HCEC 1CT (cell line): ENCODE measurements around the gene ASB4.
"Not testable (repeated sequence)": the region's sequence is repeated elsewhere in the genome, so short reads cannot be mapped to it uniquely, and the experiment has no call there.

Source experiments
- DNase-seq: peaks from one replicate; pipeline ENCODE4 v3.0.0-alpha.2; 2017

ASB4 gene

DNA sequence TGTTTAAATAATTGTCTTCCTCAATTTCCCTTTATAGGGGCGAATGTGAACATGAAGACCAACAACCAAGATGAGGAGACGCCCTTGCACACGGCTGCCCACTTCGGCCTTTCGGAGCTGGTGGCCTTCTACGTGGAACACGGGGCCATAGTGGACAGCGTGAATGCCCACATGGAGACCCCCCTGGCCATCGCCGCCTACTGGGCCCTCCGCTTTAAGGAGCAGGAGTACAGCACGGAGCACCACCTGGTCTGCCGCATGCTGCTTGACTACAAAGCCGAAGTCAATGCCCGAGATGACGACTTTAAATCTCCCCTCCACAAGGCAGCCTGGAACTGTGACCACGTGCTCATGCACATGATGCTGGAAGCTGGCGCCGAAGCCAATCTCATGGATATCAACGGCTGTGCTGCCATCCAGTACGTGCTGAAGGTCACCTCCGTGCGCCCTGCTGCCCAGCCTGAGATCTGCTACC, 42.1 kb downstream of the ASB4 start:
- no peak for DNase-seq

DNA sequence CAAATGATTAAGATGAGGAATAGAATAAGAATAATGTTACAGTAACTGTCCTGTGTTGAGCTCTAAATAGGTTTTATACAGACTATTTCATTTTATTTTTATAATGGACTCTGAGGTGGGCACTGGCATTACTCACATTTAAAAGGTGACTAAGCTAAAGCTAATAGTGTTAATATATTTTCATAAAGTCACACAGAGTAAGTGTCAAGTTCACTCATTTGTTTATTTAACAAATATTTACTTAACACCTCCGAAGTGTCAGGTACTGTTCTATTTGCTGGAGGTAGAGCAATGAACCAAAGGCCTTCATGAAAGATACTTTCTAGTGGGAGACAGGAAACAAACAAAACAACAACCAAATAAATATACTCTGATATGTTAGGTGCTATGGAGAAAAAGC, 44.0 kb downstream of the ASB4 start:
- DNase-seq, result no peak

DNA sequence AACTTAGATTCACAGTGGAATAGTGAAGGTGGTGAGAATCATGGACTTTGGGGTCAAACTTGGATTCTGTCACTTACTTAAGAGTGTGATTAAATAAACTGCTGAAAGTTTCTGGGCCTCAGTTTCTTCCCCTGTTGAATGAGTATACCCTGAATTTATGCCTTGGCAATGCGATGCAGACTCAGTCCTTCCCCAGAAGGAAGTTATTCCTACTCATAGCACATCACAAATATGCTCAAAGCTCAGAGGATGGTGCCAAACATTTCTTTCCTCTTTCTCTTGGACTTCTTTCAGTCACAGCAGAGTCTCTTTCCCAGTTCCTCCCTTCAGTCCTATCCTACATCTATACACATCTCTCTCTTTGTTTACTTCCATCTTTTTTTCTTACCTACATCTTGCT, 45.1 kb downstream of the ASB4 start:
- DNase-seq, result no peak

DNA sequence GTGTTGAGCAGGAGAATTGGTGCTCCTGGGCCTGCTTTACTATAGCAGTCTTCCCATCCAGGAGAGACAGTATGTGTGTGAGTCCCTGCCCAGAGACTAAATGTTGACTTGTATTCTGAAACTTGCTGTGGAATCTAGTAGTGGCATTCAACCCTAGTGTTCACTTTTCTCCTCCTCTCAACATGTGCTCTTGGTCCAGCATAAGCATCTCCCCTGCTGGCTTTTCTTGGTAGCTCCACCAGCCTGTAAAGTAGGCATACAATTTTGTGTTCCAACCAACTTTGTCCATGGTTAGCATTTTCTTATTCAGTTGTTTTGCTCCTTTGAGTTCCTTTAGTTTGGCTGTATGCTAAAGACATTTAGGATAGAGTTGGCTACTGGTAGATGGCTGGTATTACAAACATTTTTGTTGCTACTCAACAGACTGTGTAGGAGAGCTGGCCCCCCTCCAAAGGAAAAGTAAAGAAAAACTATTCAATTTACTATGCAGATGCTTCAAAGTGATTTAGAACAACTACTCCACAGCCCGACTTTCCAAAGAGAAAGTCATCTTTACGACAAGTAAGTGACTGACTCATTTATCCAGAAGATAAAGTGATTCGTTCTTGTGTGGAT, 46.0 kb downstream of the ASB4 start:
- DNase-seq, result no peak

DNA sequence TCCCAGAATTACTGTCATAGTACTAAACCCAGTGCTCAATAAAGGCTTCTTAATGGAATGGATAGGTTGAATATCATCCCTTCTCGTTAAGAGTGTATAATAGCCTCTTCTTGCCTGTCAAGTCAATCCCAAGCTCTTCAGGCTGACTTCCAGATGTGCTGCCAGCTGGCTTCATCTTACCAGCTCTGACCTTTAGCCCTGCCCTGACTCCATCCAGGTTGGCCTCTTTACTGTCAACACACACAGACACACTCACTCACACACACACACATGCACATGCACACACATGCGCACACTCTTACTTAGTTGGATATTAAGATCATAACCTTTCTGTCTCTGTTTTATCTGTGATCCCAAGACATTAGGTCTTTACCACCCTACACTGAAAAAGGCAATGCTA, 49.1 kb downstream of the ASB4 start:
- DNase-seq, result no peak

DNA sequence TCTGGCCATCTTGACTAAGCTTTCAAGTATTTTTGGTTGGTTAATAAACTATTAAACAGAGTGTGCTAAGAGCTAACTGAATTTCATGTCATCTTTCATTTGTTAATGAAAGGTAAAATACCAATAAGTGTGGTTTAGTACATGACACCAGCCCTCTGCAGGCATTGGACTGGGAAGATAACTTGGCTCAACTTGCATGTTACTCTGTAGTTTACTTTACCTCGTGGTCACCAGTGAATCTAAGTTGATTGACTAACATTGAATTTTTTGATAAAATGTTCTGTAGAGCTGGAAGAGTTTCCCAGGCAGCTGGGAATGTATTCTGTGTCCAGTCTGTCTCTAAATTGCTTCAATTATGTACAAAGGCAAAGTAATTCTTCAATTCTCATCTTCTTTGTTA, 49.9 kb downstream of the ASB4 start:
- no peak for DNase-seq

DNA sequence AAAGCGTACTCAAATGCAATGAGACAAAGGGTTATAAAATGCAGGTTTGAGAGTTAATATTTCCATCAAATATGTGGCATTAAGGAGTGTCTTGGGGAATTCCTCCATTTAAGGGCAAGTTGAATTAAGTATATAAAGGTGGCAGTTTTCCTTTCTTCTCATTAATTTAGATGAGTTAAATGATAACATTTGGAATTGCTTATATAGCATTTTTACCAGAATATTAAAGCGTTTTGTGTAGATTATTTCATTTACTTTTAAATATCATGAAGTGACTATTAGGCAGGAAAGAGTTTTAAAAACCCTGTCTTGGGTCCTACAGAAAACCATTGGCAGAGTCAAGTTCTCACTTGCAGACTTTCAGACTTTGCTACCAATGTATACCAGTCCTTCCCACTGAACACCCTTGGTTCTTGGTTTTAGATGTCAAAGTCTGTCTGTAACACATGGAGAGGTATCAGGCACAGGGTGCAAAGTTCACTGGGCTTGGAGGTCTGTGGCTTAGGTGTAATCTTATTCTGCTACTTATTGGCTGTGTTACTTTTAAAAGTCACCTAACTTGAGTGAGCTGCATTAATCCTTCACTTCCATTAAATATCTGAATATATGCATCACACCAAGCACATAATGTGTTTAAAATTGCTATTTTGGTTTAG, 51.0 kb downstream of the ASB4 start:
- no peak for DNase-seq

DNA sequence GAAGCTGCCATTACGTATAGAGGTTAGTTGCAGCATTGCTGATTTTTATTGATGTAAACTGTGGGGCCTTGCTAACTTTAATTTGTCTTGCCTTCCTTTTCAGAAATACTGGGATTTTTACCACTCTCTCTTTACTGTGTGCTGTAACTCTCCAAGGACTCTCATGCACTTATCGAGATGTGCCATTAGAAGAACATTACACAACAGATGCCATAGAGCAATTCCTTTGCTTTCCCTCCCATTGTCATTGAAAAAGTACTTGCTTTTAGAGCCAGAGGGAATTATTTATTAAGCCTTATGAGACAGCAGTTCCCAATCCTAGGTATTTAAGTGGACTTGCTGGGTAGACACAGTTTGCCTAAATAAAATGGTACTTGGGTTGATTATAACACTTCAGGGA, 51.7 kb downstream of the ASB4 start:
- no peak for DNase-seq

DNA sequence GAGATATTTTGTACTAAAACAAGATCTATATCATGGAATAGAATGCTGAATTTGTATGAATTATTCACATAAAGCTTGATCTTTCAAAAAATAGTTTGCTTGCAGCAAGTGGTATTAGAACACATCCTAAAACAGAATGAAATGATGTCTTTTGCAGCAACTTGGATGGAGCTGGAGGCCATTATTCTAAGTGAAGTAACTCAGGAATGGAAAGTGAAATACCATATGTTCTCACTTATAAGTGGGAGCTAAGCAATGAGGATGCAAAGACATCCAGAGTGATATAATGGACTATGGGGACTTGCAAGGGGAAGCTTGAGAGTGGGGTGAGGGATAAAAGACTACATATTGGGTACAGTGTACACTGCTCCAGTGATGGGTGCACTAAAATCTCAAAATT, 53.7 kb downstream of the ASB4 start:
- DNase-seq, result no peak

DNA sequence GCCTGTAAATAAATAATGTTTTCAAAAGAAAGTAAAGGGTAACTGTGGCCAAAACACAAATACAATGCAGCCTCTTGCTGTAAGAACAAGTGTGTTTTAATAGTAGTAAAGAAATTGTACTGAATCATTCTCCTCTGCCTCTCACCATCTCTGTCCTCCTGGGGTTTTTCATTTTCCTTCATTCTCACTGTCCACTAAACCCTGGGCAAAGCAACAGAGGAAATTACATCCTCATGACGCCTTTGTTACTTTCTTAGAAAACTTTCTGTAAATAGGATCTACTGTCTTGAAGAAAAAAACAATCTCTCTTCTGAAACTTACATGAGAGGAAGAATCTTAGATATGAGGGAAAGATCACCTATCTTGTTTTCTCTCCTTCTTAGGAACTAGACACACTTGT, 54.6 kb downstream of the ASB4 start:
- DNase-seq, result no peak

DNA sequence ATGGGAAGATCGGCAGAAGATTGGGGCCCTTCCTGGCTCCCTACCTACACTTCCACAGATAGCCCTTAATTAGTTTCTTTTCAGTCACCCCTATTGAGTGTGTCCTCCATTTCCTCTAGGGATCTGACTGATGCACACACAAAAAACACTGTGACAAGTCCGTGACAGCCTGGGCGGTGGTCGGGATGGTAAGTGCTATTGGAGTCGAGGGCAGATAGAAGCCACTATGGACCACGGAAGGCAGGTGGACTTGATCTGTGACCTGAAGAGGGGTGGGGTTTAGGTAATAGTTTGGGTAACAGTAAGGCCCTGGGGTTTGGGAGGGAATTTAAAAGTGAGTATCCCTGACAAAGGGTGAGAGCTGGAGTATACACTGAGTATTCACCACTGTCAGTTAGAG, 57.6 kb downstream of the ASB4 start:
- DNase-seq, result no peak

DNA sequence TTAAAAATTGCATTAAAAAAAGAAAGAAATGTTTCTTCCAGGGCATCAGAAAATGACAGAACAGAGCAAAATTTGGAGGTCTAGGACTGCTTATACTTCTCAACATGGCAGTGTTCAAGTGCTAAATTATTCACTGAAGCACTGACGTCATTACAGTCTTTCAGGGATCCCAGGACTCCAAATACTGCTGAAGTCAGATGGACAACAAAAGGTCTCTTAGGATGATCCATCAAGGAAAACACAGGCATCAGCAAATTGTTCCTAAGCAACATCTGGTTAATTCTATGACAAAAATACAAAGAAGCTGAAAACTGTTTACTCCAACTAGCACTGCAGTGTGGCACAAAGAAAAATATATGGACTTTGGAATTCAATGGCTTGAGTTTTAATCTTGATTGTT, 58.4 kb downstream of the ASB4 start:
- DNase-seq, result no peak

DNA sequence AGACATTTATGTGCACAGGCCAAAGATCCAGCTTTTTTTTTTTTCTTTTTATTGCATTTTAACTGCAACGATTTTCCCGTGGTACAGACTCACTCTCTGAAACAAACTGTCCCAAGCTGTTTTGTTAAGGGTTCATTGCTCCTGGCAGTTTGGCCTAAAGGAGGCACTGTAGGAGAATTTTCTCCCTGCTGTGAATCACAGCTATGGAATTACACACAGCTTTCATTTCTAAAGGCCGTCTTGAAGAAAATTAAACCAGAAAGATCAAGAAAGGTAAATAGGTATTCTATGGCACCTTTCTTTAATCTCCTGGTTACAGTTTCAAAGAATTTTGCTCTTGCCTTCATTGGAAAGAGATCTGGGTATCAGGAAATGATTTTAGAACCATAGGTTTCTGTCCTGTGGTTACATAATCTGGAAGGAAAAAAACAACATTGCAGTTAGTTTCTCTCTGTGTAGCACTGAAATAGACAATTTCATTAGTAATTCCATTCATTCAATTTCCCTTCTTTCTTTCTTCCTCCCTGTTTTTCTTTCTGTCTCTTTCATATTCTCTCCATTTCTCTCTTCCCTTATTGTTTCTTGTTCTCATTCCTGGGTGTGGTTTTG, 59.4 kb downstream of the ASB4 start:
- DNase-seq, result peak; percentile 54

DNA sequence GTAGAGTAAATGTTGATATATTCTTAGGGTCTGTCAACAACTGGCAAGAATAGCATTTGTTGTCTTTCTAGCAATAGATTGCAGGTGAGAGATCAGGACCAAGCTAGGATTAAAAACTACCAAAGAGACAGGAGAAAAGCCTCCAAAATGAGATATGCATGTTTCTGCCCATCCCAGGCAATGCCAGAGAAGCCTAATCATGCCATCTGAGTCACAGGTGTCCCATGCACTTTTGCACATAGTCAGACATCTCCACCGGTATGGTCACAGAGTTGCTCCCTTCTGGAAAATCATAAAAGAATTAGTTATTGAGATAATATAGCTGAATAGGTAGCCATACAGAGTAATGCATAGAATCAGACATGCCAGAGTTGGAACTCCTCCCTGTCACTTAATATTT, 59.9 kb downstream of the ASB4 start:
- DNase-seq, result no peak

DNA sequence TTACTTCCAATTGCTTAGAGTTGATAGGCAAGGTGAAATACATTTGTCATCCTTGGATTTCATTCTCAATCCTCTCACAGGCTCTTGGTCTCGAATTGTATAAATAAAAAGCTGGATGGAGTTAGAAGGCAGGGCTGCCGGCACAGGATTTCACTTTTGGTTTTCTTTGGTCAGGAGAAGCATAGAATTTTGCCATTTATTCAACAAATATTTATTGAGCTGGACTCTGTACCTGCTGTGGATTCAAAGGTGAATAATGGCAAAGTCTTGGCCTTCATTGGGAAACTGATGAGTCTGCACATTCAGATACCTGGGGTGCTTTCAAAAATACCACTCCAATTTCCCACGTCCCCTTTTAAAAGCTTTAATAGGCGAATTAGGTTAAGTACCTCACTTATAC, 60.9 kb downstream of the ASB4 start:
- no peak for DNase-seq

DNA sequence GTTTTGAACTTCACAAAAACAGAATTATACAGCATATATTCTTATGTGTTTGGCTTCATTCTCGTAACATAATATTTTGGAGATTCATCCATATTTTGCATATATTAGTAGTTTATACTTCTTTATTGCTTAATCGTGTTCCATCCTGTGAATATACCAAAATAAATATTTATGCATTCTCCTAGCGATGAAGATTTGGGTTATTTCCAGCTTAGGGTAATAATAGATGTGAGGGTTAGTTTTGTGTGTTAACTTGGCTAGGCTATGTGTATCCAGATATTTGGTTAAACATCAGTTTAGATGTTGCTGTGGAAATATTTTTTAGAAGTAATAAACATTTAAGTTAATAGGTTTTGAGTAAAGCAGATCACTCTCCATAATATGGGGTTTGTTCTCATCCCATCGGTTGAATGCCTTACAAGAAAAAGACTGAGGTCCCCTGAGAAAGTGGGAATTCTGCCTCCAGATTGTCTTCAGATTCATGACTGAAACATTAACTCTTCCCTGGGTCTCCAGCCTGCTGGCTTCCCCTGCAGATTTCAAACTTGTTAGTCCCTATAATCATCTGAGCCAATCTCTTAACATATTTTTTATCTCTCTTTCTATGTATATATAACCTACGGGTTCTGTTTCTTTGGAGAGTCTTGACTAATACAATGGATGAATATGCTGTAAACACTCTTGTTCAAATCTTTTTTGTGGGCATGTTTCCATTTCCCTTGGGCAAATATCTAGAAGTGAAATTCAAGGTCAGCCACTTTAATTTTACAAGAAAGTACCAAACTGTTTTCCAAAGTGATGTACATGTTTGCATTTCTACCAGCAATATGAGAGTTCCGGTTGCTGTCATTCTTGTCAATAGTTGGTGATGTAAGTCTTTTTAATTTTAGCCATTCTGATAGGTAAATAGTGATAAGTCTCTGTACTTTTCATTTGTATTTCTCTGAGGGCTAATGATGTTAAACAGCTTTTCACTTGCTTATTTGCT, 61.9 kb downstream of the ASB4 start:
- no peak for DNase-seq

DNA sequence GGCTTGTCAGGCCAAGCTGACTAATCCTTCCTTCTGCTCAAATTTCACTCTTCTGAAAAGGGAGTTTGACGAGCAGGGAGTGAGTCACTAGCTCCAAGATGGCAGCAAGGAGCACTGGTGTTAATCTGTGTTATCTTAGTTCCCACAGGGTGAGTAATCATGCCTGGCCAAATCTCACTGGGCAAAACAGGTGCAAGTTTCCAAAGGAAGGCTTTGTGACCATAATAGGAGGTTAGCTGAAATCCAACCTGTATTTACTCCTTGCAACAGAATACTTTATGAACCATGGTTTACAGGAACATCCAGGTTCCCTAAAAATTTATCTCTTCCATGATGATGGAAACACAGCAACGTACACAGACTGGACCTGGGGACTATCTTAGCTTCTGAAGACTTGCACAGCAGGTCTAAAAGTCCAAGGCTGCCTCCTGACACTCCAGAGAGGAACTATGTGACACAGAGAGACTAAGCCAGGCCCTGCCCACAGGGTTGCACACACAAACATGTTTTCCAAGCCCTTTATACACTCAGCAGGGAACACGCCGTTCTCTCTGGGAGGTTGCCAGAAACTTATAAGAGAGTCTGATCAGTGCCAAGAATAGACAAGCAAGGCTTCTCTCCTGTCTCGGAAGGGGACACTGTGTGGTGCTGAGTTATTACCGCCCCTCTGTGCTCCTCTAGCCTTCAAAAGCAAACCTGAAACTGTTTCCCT, 64.2 kb downstream of the ASB4 start:
- peak; percentile 87 for DNase-seq

DNA sequence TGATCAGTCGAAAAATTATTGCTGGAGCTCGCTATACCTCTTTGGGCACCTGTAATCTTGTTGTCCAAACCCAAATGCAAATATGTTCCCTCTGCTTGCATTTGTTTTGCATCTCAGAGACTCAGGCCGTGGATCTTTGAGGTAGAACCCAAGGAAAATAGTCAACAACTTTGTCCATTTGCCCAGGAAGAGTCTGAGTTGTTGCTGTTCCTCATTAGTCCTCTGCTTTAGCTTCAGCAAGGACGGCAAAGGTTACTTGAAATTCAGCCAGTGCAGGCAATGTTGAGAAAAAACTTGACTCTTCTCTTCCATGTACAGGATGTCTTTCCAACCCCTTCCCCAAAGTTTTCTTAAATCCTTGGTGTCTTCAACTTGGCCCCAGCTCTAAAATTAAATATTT, 64.8 kb downstream of the ASB4 start:
- DNase-seq, result no peak

DNA sequence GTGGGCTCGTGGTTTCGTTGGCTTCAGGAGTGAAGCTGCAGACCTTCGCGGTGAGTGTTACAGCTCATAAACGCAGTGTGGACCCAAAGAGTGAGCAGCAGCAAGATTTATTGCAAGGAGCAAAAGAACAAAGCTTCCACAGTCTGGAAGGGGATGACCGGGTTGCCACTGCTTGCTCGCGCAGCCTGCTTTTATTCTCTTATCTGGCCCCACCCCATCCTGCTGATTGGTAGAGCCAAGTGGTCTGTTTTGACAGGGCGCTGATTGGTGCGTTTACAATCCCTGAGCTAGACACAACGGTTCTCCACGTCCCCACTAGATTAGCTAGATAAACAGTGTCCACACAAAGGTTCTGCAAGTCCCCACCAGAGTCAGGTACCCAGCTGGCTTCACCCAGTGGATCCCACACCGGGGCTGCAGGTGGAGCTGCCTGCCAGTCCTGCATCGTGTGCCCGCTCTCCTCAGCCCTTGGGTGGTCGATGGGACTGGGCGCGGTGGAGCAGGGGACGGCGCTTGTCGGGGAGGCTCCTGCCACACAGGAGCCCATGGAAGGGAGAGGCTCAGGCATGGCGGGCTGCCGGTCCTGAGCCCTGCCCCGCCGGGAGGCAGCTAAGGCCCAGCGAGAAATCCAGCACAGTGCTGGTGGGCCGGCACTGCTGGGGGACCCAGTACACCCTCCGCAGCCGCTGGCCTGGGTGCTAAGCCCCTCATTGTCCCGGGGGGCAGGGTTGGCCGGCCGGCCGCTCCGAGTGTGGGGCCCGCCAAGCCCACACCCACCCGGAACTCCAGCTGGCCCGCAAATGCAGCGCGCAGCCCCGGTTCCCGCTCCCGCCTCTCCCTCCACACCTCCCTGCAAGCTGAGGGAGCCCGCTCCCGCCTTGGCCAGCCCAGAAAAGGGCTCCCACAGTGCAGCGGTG, 66.5 kb downstream of the ASB4 start:
- not testable (repeated sequence) for DNase-seq

DNA sequence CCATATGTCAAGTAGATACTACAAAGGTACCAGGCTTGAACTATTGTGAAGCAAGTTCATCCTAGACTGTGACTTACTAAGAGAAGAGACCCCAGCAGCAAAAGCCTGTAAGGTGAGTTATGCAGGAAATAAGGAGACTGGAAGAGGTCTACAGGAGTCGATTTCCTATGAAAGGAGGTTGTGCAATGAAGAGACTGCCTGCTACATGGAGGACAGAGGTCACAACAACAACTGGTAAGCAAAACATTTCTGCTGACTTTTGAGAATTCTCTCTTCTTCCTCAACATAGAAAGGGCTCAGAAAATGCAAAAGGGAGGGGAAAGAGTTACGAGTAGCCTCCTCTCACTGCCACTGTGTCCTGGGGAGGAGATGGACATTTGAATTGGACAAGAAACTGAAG, 68.2 kb downstream of the ASB4 start:
- DNase-seq, result no peak

DNA sequence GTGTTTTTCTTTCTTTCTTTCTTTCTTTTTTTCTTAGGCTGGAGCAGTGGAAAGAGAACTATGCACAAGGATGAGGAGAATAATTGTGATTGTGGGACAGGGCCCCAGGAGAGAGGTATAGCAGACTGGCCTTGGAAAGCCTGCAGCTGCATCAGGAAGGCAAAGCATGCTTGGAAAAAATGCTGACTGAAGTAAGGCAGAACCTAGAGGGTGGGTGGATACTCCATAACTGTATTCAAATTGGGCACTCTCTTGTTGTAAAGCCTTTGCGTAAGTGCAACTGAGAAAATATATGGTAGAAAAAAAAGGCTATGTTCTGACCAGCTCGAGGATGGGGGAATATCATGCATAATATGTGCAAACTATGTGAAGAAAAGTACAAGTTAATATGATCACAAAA, 71.0 kb downstream of the ASB4 start:
- no peak for DNase-seq

DNA sequence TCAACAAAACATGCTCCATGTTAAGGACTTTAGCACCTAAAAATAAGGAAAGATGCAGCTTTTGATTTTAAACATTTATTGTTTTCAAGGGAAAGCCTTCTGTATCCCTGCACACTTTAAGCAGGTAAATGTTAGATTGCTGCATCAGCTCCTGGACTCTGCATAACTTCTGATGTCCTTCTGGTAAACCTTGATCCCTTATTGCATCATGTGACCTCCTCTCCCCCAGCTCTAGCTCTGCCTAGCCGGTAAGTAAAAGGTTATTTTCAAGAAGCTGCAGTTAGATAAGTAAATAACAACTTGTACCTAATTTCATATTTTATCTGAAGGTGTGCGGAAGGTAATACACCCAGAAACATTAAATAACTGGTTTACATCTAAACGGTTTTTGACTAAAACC, 73.1 kb downstream of the ASB4 start:
- DNase-seq, result no peak
